HS-27A (cell line): ENCODE measurements around the gene DZANK1.
A peak's percentile ranks its signal among the peaks of the same experiment; 100 is the strongest.
"Not testable (repeated sequence)": the region's sequence is repeated elsewhere in the genome, so short reads cannot be mapped to it uniquely, and the experiment has no call there.

Experiments used
- DNase-seq: peaks from one replicate; pipeline ENCODE4 v3.0.0-alpha.2; 2012; ENCODE audit warnings: low read depth, missing footprints

The DZANK1 gene

DNA sequence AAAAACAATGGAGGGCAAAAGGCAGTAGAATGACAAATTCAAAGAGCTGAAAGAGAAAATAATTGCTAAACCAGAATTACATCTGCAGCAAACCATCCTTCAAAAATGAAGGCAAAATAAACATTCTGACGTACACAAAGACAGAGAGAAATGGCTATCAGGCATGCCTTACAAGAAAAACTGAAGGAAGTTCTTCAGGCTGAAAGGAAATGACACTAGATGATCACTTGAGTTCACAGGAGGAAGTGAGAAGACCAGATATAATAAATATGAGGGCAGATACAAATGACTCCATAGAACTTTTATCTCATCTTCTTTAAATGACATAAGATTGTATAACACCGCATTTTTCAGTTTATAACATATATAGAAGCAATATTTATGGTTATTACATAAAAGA is 30.0 kb downstream of the DZANK1 start:
- no peak for DNase-seq

- DNase-seq: no peak
Observed at GRCh38 chr20:18431206-18431605, 35.6 kb downstream of the DZANK1 start.

DNA sequence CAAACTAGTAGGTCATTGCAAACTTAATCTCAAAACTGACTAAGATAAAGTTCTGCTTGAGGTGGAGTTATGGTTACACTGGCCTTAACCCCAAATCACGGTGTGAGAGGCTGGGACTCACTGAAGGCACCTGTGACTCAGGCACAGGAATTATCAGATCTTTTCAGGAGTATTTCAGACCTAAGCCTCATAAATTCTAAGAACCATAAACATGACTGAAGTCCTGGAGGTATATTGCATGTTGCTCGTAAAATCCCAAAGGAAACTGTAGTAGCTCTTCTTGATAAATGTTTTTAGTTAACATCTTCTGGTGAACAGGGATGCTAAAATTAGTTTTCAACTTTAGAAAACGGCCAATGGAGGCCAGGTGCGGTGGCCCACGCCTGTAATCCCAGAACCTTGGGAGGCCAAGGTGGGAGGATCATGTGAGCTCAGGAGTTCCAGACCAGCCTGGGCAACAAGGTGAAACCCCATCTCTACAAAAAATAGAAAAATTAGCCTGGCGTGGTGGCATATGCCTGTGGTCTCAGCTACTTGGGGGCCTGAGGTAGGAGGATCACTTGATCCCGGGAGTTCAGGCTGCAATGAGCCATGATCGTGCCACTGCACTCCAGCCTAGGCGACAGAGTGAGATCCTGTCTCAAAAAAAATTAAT is 36.5 kb downstream of the DZANK1 start:
- DNase-seq: no peak

- DNase-seq: peak; percentile 14
Observed at GRCh38 chr20:18428490-18429173, 38.2 kb downstream of the DZANK1 start.

GRCh38 chr20:18427214-18427613 is 39.6 kb downstream of the DZANK1 start:
- DNase-seq: no peak

DNA sequence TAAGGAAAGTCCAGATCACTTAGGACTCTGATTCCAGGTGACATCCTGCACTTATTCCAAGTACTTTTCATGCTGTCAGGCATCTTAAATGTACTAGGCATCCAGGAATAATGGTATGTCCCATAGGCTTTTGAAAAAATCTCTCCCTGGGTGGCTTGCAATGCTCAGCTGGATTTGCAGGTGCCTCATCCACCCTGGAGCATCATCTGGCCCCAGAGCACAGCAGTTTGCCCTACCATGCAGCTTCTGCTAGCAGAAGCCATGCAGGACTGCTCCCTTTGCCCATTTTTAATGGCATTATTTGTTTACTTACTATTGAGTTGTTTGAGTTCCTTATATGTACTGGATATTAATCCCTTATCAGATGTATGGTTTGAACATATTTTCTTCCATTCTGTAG is 45.2 kb downstream of the DZANK1 start:
- DNase-seq: no peak

DNA sequence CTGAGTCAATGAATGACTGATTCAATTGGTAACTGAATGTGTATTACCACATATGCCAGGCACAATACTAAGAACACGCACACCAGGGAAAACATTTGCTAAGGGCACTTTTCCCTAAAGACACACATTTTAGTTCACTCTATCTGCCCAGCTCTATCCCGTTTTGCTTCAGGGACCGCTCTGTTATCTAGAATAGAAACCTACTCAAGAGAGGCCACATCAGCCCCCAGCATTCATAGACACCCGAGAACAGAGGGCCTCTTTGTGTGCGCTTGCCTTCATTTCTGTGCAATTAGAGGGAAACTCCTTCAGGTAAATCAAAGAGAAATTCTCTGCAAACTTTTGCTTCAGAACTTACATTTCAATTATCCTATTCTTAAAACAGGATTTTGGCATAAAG is 50.3 kb downstream of the DZANK1 start:
- no peak for DNase-seq

DNA sequence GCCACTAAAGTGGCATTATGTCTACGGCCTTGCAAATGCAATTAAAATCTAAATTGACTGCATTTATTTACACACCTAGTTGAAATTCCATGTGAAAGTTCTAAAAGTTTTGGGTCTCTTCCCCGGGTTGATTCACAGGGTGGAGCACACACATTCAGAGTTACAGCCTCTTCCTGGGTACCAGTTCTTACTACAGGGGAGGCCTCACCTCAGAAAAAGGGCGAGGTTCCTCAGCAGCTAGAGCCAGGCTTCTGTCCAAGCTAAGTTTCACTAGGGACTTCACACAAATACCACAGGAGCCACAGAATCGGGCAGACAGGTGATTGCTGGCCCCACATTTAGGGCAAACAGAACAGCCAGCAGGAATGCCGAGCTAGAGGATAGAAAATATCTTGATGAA is 52.7 kb downstream of the DZANK1 start:
- DNase-seq: no peak

DNA sequence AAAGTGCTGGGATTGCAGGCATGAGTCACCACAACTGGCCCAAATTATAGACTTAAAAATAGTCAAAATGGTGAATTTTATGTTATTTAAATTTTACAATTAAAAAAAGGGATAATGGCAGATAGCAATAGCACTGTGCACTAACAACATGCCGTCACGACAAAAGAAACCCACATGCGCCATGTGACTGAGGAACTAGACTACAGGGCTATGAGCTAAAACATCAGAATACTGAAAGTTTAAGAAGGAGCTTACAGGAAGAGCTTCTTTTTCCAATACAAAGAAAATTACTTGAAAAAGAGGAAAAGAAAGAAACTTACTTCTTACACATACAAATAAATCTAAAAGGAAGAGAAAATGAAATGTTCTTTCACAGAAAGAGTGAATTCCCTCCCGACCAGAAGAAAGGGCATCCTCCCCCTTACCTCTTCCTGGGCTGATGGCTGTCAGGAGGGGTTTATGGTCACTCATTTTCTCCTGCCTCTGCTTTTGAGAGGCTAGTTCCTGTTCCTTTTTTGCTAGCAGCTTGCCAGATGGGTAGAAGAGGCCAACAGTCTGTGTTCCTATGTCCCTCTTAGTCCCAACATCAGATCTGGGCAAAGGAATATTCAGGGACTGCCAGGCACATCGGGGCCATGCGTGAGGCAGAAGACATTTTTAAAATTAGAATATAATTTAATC is 54.5 kb downstream of the DZANK1 start:
- DNase-seq: no peak

- no peak for DNase-seq
Observed at GRCh38 chr20:18405826-18406225, 61.0 kb downstream of the DZANK1 start.

GRCh38 chr20:18404172-18404571 is 62.7 kb downstream of the DZANK1 start:
- no peak for DNase-seq

DNA sequence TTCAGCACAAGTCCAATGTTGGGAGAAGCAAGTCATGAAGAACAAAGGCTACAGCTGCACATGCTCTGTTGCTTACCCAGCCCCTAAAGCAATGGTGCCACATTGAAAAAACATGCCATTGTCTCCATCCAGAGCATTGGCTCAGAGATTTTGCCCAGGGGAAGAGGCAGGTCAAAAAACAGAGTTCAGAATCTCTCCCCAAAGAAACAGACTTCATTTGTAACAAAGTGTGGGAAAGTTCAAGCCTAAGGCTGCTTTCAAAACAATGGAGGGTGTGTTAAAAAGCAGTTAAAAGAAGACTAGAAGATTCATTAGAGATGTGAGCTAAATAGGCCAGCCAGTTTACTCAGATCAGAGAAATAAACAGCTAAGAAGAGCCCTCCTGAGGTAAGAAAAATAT is 63.6 kb downstream of the DZANK1 start:
- DNase-seq: no peak

GRCh38 chr20:18401305-18401704 is 65.5 kb downstream of the DZANK1 start:
- no peak for DNase-seq

GRCh38 chr20:18400460-18400859 is 66.4 kb downstream of the DZANK1 start:
- no peak for DNase-seq

DNA sequence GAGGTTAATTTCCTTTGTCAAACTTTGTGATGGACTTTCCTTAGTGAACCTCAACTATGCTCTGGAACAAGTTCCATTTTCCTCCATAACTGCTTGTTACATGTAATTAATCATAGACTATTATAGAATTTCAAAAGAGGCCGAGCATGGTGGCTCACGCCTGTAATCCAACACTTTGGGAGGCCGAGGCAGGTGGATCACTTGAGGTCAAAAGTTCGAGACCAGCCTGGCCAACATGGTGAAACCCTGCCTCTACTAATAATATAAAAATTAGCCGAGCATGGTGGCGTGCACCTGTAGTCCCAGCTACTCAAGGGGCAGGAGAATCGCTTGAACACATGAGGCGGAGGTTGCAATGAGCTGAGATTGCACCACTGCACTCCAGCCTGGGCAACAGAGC is 68.1 kb downstream of the DZANK1 start:
- not testable (repeated sequence) for DNase-seq

- DNase-seq: no peak
Observed at GRCh38 chr20:18397030-18397429, 69.8 kb downstream of the DZANK1 start.

DNA sequence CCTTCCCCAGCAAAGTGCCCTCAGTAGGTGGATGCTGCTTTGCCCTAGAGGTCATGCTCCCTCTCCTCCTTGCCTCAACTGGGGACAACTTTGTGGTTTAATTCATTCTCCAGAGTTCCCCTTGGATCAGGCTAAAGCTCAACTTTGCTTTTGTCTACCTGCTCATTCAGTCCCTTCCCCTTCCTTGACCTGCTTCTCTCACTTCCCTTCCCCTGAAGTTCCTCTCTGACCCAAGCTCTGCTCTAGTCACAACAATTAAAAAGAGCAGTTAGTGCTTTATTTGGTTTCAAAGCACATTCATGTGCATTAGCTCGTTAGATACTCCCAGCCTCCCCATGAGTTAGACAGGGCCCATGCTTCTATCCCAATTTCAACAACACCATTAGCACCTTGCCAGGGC is 71.3 kb downstream of the DZANK1 start:
- no peak for DNase-seq

DNA sequence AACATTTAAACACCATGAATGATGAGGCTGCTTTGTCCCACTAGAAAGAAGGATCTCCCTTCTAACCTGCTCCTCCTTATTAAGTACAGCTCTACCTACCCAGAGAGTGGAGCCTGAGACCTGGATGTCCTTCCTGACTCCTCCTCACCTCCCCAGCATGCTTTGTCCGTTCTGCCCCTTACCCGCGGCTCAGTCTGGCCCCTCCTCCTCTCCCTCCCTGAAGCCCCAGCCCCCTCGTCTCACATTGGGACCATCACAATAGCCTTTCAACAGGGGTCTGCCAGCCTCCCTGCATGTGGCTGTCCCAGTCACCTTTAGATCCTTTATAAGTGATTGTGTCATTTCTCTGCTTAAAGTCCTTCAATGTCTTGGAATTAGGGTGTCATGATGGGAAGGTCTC is 72.5 kb downstream of the DZANK1 start:
- DNase-seq: no peak

- no peak for DNase-seq
Observed at GRCh38 chr20:18391686-18392085, 75.1 kb downstream of the DZANK1 start.

- DNase-seq: no peak
Observed at GRCh38 chr20:18390201-18390600, 76.6 kb downstream of the DZANK1 start.

DNA sequence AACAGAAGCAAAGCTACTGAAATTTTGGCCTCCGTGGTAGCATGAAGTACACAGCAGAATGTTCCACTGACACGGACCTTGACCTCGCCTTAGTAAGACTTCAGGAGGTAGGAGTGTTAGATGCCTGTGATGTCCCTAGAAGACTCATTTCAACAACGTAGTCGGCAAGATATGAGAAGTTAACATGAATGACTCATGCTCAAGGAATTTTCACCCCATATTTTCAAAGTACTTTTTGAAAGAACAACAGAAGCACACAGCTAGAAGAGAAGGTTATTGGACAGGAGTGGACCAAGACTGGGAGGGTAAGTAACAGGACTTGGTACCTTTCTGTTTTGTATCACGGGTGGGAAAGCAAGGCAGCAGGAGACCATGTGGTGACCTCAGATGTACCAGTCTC is 78.0 kb downstream of the DZANK1 start:
- DNase-seq: peak; percentile 45

GRCh38 chr20:18380908-18381529 is 85.8 kb downstream of the DZANK1 start:
- no peak for DNase-seq

- no peak for DNase-seq
Observed at GRCh38 chr20:18377896-18378481, 88.8 kb downstream of the DZANK1 start.
